ENCODE results near the gene FAM120B. TPM values are rescaled to one million over a fixed set of nuclear protein-coding genes. Genes with fewer than 3 reads are reported as not detected.

FAM120B gene
- total and polyA plus RNA-seq, 2 experiments from 2014 or later = 7.2 to 16.7 TPM

- TF ChIP-seq NANOG (IDR thresholded peaks at IDR 0.05; ENCODE audit: borderline replicate concordance) (no peak), EZH2 (IDR thresholded peaks at IDR 0.05; ENCODE audit: low read depth, unreplicated experiment) (no peak), POLR2AphosphoS5 (IDR thresholded peaks at IDR 0.05; ENCODE audit: low read depth) (no peak)
Observed at GRCh38 chr6:170265655-170266054, 40.9 kb upstream of the FAM120B start (continued).

- no peaks in the 10 kb centered on the region; the same call in 2 of the 3 replicates for H3K9me3 Mint-ChIP-seq
- Histone ChIP-seq H3K79me2 (replicated peaks; ENCODE audit: insufficient read depth) (no peaks in the 10 kb centered on the region), H3K27me3 (ENCODE audit: insufficient read depth) (no peaks in the 10 kb centered on the region), H2AFZ (peak overlapping the region; percentile 61; the same call in 1 of the 2 replicates), H3K4me2 (no peak overlapping the region), H3K4me1 (ENCODE audit: insufficient read depth) (no peaks in the 10 kb centered on the region), H3K4me3 (no peak overlapping the region), H3K27ac (ENCODE audit: low read depth) (no peak overlapping the region), H4K20me1 (replicated peaks; ENCODE audit: insufficient read depth) (no peaks in the 10 kb centered on the region), H3F3A (replicated peaks; ENCODE audit: low read depth) (no peaks in the 10 kb centered on the region), H3K9me2 (ENCODE audit: insufficient read depth) (no peaks in the 10 kb centered on the region), H3K36me3 (ENCODE audit: insufficient read depth) (no peaks in the 10 kb centered on the region)
- DNase-seq (ENCODE audit: low spot score) (no peak), ATAC-seq (no peak)
- H3K27me3 Mint-ChIP-seq (ENCODE audit: insufficient read depth, low read depth, poor library complexity) = peaks cover 13% of the 10 kb centered on the region
- no peaks in the 10 kb centered on the region; the same call in 2 of the 3 replicates for H3K36me3 Mint-ChIP-seq (ENCODE audit: low read depth)
- H3K4me3 Mint-ChIP-seq = no peak overlapping the region
- no peak overlapping the region for H3K27ac Mint-ChIP-seq
- H3K4me1 Mint-ChIP-seq = peaks cover 28% of the 10 kb centered on the region
- TF ChIP-seq JUNB (IDR thresholded peaks at IDR 0.05; ENCODE audit: unreplicated experiment) (no peak), EZH2phosphoT487 (IDR thresholded peaks at IDR 0.05; ENCODE audit: unreplicated experiment) (no peak), ETS1 (IDR thresholded peaks at IDR 0.05) (no peak), EZH2 (IDR thresholded peaks at IDR 0.05; ENCODE audit: low read depth, unreplicated experiment) (no peak), CTCF (conservative IDR thresholded peaks at IDR 0.05; ENCODE audit: low read depth in 2 of 2) (no peak), REST (IDR thresholded peaks at IDR 0.05; ENCODE audit: unreplicated experiment) (no peak), CREB1 (CRISPR knock-in tag; IDR thresholded peaks at IDR 0.05; ENCODE audit: low read depth) (no peak), ZNF462 (CRISPR knock-in tag; IDR thresholded peaks at IDR 0.05) (no peak), ZNF114 (CRISPR knock-in tag; IDR thresholded peaks at IDR 0.05) (no peak), POLR2AphosphoS5 (IDR thresholded peaks at IDR 0.05; ENCODE audit: low read depth) (no peak), STAT1 (IDR thresholded peaks at IDR 0.05; ENCODE audit: unreplicated experiment) (no peak)
Observed at GRCh38 chr6:170266061-170266825, 40.3 kb upstream of the FAM120B start.

Measured in GM23338 (cell line).